B cell (primary cell): ENCODE data around the gene DISP1. TPM values are rescaled to one million over a fixed set of nuclear protein-coding genes. Genes with fewer than 3 reads are reported as not detected.

ENCODE experiments used
- ATAC-seq: fragments of 200-7000 bp; cut with Tn5 transposase; one replicate; pipeline ENCODE4 v1.10.0; 2021; ENCODE audit warnings: low read depth, mild to moderate bottlenecking, moderate number of reproducible peaks, moderate library complexity
- CTCF ChIA-PET: fragments of 350-600 bp; sonication (Branson Sonifier 250); formaldehyde crosslinking; loops from one replicate; lab custom pipeline; 2021; ENCODE audit warnings: antibody characterized with exemption, inconsistent platforms; lab: Charles Lee
- POLR2A ChIA-PET: fragments of 350-600 bp; sonication (Branson Sonifier 250); formaldehyde crosslinking; loops from one replicate; lab custom pipeline; 2021; ENCODE audit warnings: antibody characterized with exemption; lab: Charles Lee
- DNase-seq: peaks from one replicate; pipeline ENCODE4 v3.0.0; 2013
- H2AFZ ChIP-seq: 2 replicates; pipeline ENCODE4 v1.6.1; 2012; ENCODE audit warnings: mild to moderate bottlenecking, low read depth, low read length; ENCODE audit not compliant: insufficient read depth, poor library complexity, severe bottlenecking
- H3K27ac ChIP-seq, 2 donors: 1 replicate in 1 of 2; 2 replicates in 1 of 2; pipeline ENCODE4 v1.5.1; 2012 to 2013; ENCODE audit warnings: low read length in 2 of 2, mild to moderate bottlenecking in 2 of 2, moderate library complexity in 1 of 2
- H3K27me3 ChIP-seq, 4 experiments: fragments of 200-600 bp in 1 of 4; sonication (generic) in 1 of 4; replicated peaks in 1 of 4; 1 replicate in 2 of 4; 2 replicates in 2 of 4; pipeline versions ENCODE4 v1.6.1 to v1.7.0; 2013 to 2016; ENCODE audit warnings: low read length in 3 of 4, mild to moderate bottlenecking in 2 of 4, mixed read lengths in 1 of 4, moderate library complexity in 1 of 4; ENCODE audit not compliant: insufficient read depth in 4 of 4, control insufficient read depth in 3 of 4; ENCODE audit errors: control extremely low read depth in 1 of 4
- H3K36me3 ChIP-seq, 2 experiments: replicated peaks in 1 of 2; 1 replicate in 1 of 2; 2 replicates in 1 of 2; pipeline versions ENCODE4 v1.6.1 to v1.7.1; 2013; ENCODE audit warnings: low read length in 1 of 2; ENCODE audit not compliant: insufficient read depth in 2 of 2, control insufficient read depth in 1 of 2; ENCODE audit errors: control extremely low read depth in 1 of 2, extremely low read depth in 1 of 2
- H3K4me1 ChIP-seq, 2 donors: fragments of 200-600 bp in 1 of 2; sonication (generic) in 1 of 2; 1 replicate in 1 of 2; 2 replicates in 1 of 2; pipeline versions ENCODE4 v1.5.1 to v1.6.1; 2013 to 2017; ENCODE audit warnings: low read length in 2 of 2; ENCODE audit not compliant: control insufficient read depth in 2 of 2, insufficient read depth in 2 of 2
- H3K4me2 ChIP-seq: replicated peaks from 2 replicates; pipeline ENCODE3; 2012; ENCODE audit warnings: mild to moderate bottlenecking, low read depth, low read length; ENCODE audit not compliant: poor library complexity, severe bottlenecking
- H3K4me3 ChIP-seq, 5 experiments: fragments of 200-600 bp in 1 of 5; sonication (generic) in 1 of 5; 1 replicate in 3 of 5; 2 replicates in 2 of 5; pipeline versions ENCODE4 v1.5.1 to v1.7.0; 2011 to 2016; ENCODE audit warnings: low read length in 4 of 5, mild to moderate bottlenecking in 4 of 5, low read depth in 2 of 5, control low read depth in 1 of 5, moderate library complexity in 1 of 5; ENCODE audit not compliant: insufficient read depth in 1 of 5; ENCODE audit errors: control extremely low read depth in 1 of 5, extremely low read depth in 1 of 5
- H3K79me2 ChIP-seq: fragments of 200-600 bp; sonication (generic); one replicate; pipeline ENCODE4 v1.6.0; 2016; ENCODE audit warnings: low read length; ENCODE audit not compliant: control insufficient read depth, insufficient read depth
- H3K9ac ChIP-seq: fragments of 200-600 bp; sonication (generic); 2 replicates; pipeline ENCODE4 v1.6.1; 2017; ENCODE audit warnings: mild to moderate bottlenecking, low read length, moderate library complexity
- H3K9me3 ChIP-seq, 3 donors: one replicate each; pipeline versions ENCODE4 v1.6.1 to v1.7.1; 2013; ENCODE audit warnings: low read length in 2 of 3; ENCODE audit not compliant: control insufficient read depth in 2 of 3, insufficient read depth in 1 of 3; ENCODE audit errors: control extremely low read depth in 1 of 3
- H4K20me1 ChIP-seq: 2 replicates; pipeline ENCODE4 v1.6.0; 2012; ENCODE audit warnings: mild to moderate bottlenecking, low read length; ENCODE audit not compliant: insufficient read depth, control insufficient read depth, poor library complexity, severe bottlenecking
- H3K27ac Mint-ChIP-seq: one replicate; pipeline ENCODE4 v1.8.0; 2021; ENCODE audit warnings: mixed read lengths
- H3K27me3 Mint-ChIP-seq: one replicate; pipeline ENCODE4 v1.8.0; 2021; ENCODE audit warnings: mixed read lengths
- H3K4me1 Mint-ChIP-seq: one replicate; pipeline ENCODE4 v1.8.0; 2021; ENCODE audit warnings: mixed read lengths
- H3K4me3 Mint-ChIP-seq: one replicate; pipeline ENCODE4 v1.8.0; 2021; ENCODE audit warnings: mixed read lengths
- H3K9me3 Mint-ChIP-seq: one replicate; pipeline ENCODE4 v1.8.0; 2022; ENCODE audit warnings: mixed read lengths; ENCODE audit not compliant: insufficient read depth
- EZH2 ChIP-seq: IDR thresholded peaks from 2 replicates; pipeline ENCODE4 v1.6.1; 2012; ENCODE audit warnings: borderline replicate concordance, low read depth, mild to moderate bottlenecking, moderate library complexity, low read length; ENCODE audit not compliant: insufficient read depth, poor library complexity, severe bottlenecking
- WGBS: methylation state at CpG from one replicate; pipeline ENCODE4 v1.1.5; 2013; ENCODE audit warnings: missing lambda C conversion rate; ENCODE audit not compliant: insufficient coverage; 5-methylcytosine and 5-hydroxymethylcytosine counted together
- intact Hi-C: fragments of 100-400 bp; cut with micrococcal nuclease; formaldehyde crosslinking; loops from one replicate; pipeline ENCODE4 v1.10.0; 2022
- polyA plus RNA-seq: library from polyadenylated mRNA; depleted of rRNA; stranded (reverse); fragments of >200 nt; gene quantifications from 2 replicates; pipeline ENCODE4 v1.2.3, GENCODE V29; 2012
- total RNA-seq, 2 donors: library from RNA; stranded (reverse); fragments of 120-200 nt in 1 of 2; gene quantifications; 1 replicate in 1 of 2; 2 replicates in 1 of 2; pipeline versions ENCODE4 v1.2.3 to v1.2.4, GENCODE V29; 2013 to 2022
- TF ChIP-seq, protein P1 (sequence below): fragments of 200-600 bp; IDR thresholded peaks from one replicate; pipeline ENCODE4 v1.8.0; 2022; ENCODE audit warnings: antibody characterized with exemption, mild to moderate bottlenecking

DISP1 gene
- total and polyA plus RNA-seq, 2 donors (not counting 1 experiment from before 2014, with no cell fraction given): 6.6 to 12.0 TPM

- no peak for DNase-seq
- Histone ChIP-seq H3K9me3 (peaks cover 0 to 4% (median 0%) of the 10 kb centered on the region in 3 donors), H3K27me3 (no peaks in the 10 kb centered on the region), H4K20me1 (no peaks in the 10 kb centered on the region), H3K27ac (no peak overlapping the region), H3K4me3 (no peak overlapping the region), H3K4me1 (no peaks in the 10 kb centered on the region), H3K79me2 (peaks cover 1% of the 10 kb centered on the region), H3K36me3 (peaks cover 1 to 5% of the 10 kb centered on the region in 2 experiments), H2AFZ (no peak overlapping the region), H3K4me2 (no peak overlapping the region), H3K9ac (no peak overlapping the region)
- H3K4me3 Mint-ChIP-seq: no peak overlapping the region
- 100% methylated on average over 1 of the region's 3 CpGs for WGBS
- H3K27me3 Mint-ChIP-seq: no peaks in the 10 kb centered on the region
- TF ChIP-seq, protein P1, sequence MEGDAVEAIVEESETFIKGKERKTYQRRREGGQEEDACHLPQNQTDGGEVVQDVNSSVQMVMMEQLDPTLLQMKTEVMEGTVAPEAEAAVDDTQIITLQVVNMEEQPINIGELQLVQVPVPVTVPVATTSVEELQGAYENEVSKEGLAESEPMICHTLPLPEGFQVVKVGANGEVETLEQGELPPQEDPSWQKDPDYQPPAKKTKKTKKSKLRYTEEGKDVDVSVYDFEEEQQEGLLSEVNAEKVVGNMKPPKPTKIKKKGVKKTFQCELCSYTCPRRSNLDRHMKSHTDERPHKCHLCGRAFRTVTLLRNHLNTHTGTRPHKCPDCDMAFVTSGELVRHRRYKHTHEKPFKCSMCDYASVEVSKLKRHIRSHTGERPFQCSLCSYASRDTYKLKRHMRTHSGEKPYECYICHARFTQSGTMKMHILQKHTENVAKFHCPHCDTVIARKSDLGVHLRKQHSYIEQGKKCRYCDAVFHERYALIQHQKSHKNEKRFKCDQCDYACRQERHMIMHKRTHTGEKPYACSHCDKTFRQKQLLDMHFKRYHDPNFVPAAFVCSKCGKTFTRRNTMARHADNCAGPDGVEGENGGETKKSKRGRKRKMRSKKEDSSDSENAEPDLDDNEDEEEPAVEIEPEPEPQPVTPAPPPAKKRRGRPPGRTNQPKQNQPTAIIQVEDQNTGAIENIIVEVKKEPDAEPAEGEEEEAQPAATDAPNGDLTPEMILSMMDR: no peak
- no peak for TF ChIP-seq EZH2
- no peak overlapping the region for H3K27ac Mint-ChIP-seq
- H3K9me3 Mint-ChIP-seq: peaks cover 2% of the 10 kb centered on the region
- H3K4me1 Mint-ChIP-seq: no peaks in the 10 kb centered on the region
- ChIA-PET CTCF (no interaction called here), POLR2A (no interaction called here)
- no peak for ATAC-seq
- intact Hi-C loops: no loop called here
These were observed 37.5 kb downstream of the DISP1 start for GRCh38 chr1:222852326-222852725.

DNA sequence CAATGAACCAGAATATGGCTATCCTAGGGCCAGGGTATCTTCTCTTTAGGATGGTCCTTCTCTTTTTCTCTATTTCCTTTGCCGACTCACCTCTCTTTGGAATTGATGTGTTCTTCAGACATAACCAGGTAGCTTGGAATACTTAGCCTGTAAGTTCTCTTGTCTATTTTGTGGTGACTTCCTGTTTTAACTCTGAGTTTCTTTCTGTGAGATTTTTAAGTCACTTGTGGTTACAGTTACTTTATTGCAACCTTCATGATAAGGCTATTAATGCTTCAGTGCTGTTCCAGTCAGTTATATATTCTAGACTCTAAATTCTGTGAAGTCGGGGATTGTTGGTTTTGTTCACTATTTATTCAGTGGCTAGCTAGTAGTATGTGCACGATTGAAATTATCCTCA, 46.2 kb downstream of the DISP1 start:
- Histone ChIP-seq H3K9ac (peak overlapping the region; percentile 5), H3K4me1 (peaks cover 0 to 5% of the 10 kb centered on the region in 2 donors), H4K20me1 (no peaks in the 10 kb centered on the region), H2AFZ (no peak overlapping the region), H3K9me3 (peaks cover 0 to 5% (median 4%) of the 10 kb centered on the region in 3 donors), H3K79me2 (peaks cover 6% of the 10 kb centered on the region), H3K4me2 (peak overlapping the region; percentile 9), H3K36me3 (peaks cover 0 to under 1% of the 10 kb centered on the region in 2 experiments), H3K27ac (no peak overlapping the region), H3K4me3 (no peak overlapping the region), H3K27me3 (no peaks in the 10 kb centered on the region)
- ATAC-seq: no peak
- peaks cover 5% of the 10 kb centered on the region for H3K9me3 Mint-ChIP-seq
- H3K27ac Mint-ChIP-seq: no peak overlapping the region
- 0% methylated on average over 1 of the region's 3 CpGs for WGBS
- H3K4me1 Mint-ChIP-seq: peaks cover 9% of the 10 kb centered on the region
- no peak overlapping the region for H3K4me3 Mint-ChIP-seq
- no peaks in the 10 kb centered on the region for H3K27me3 Mint-ChIP-seq
- TF ChIP-seq, protein P1: no peak
- no peak for TF ChIP-seq EZH2
- no peak for DNase-seq
- ChIA-PET CTCF (no interaction called here), POLR2A (no interaction called here)
- intact Hi-C loops: no loop called here

Other genes starting within 250 kb of the DISP1 start
- 23.7 and 25.9 TPM in 2 replicates for gene TAF1A, start 225.1 kb upstream of the DISP1 start, total RNA-seq
- gene TAF1A, start 225.1 kb upstream of the DISP1 start, polyA plus RNA-seq: 12.7 and 24.9 TPM in 2 replicates
- gene MIA3, start 196.9 kb upstream of the DISP1 start, total RNA-seq: 109 and 116 TPM in 2 replicates
- 66.5 and 69.2 TPM in 2 replicates for gene MIA3, start 196.9 kb upstream of the DISP1 start, polyA plus RNA-seq
- gene AIDA, start 102.5 kb upstream of the DISP1 start, total RNA-seq: 77.7 and 79.9 TPM in 2 replicates
- gene AIDA, start 102.5 kb upstream of the DISP1 start, polyA plus RNA-seq: 40.5 and 41.7 TPM in 2 replicates
- 55.1 and 57.8 TPM in 2 replicates for gene BROX, start 102.5 kb upstream of the DISP1 start, total RNA-seq
- gene BROX, start 102.5 kb upstream of the DISP1 start, polyA plus RNA-seq: 8.7 and 10.8 TPM in 2 replicates
- 19.6 and 19.9 TPM in 2 replicates for gene FAM177B, start 77.8 kb upstream of the DISP1 start, total RNA-seq
- gene FAM177B, start 77.8 kb upstream of the DISP1 start, polyA plus RNA-seq: 12.2 and 12.8 TPM in 2 replicates